ENCODE results near the gene OXNAD1.

Gene OXNAD1

GRCh38 chr3:16316847-16317560, 52.0 kb downstream of the OXNAD1 start:
- no peak overlapping the region for H3K4me3 ChIP-seq (ENCODE audit: low read depth, low read length)

GRCh38 chr3:16317561-16317945, 52.5 kb downstream of the OXNAD1 start:
- TF ChIP-seq, protein P1, sequence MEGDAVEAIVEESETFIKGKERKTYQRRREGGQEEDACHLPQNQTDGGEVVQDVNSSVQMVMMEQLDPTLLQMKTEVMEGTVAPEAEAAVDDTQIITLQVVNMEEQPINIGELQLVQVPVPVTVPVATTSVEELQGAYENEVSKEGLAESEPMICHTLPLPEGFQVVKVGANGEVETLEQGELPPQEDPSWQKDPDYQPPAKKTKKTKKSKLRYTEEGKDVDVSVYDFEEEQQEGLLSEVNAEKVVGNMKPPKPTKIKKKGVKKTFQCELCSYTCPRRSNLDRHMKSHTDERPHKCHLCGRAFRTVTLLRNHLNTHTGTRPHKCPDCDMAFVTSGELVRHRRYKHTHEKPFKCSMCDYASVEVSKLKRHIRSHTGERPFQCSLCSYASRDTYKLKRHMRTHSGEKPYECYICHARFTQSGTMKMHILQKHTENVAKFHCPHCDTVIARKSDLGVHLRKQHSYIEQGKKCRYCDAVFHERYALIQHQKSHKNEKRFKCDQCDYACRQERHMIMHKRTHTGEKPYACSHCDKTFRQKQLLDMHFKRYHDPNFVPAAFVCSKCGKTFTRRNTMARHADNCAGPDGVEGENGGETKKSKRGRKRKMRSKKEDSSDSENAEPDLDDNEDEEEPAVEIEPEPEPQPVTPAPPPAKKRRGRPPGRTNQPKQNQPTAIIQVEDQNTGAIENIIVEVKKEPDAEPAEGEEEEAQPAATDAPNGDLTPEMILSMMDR (IDR thresholded peaks at IDR 0.05; ENCODE audit: low read depth, low read length) = no peak
- no peak overlapping the region for H3K4me3 ChIP-seq (ENCODE audit: low read depth, low read length)

More at GRCh38 chr3:16316847-16317560, 52.0 kb downstream of the OXNAD1 start:
- TF ChIP-seq, protein P1 (IDR thresholded peaks at IDR 0.05; ENCODE audit: low read depth, low read length) = no peak

DNA sequence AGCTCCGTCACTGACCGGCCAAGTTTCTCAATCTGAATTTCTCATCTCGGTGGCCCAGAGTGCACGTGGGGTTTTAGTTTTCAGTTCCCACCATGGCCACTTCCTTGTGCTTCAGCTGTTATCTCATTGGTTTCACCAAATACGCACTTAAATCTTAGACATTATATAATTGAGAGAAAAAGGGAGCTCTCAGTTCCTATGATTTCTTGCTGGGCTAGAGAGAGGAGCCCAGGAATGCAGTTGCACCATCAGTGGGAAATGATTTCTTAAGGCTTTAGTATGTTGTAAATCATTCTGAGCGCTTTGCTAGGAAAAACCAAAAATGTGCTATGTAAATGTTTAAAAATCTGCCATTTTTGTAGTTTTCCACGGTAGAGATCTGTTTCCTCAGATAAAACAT, 53.2 kb downstream of the OXNAD1 start:
- no peak overlapping the region for H3K4me3 ChIP-seq (ENCODE audit: low read depth, low read length)
- TF ChIP-seq, protein P1 (IDR thresholded peaks at IDR 0.05; ENCODE audit: low read depth, low read length) = no peak

- TF ChIP-seq, protein P1 (IDR thresholded peaks at IDR 0.05; ENCODE audit: low read depth, low read length) = no peak
- no peak overlapping the region for H3K4me3 ChIP-seq (ENCODE audit: low read depth, low read length)
These were observed 54.3 kb downstream of the OXNAD1 start for GRCh38 chr3:16319307-16319706.

DNA sequence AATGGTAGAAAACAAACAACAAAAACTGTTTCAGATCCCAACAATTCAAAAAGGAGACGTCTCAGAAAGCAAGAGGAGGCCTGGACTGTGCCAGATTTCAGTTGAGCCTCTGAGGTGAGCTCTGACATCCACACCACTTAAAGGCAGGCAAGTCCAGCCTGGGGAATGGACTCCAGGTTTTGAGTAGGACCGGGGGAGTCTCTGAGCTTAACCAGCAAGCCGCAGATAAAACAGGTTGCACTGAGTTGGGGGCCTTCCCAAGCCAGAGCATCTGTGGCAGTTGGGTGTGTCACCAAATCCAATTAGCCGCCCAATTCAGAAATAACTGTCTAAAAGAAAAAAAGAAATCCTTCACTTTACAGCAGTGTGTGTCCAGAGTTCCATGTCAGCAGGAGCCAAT, 54.7 kb downstream of the OXNAD1 start:
- no peak overlapping the region for H3K4me3 ChIP-seq (ENCODE audit: low read depth, low read length)
- TF ChIP-seq, protein P1 (IDR thresholded peaks at IDR 0.05; ENCODE audit: low read depth, low read length) = no peak

DNA sequence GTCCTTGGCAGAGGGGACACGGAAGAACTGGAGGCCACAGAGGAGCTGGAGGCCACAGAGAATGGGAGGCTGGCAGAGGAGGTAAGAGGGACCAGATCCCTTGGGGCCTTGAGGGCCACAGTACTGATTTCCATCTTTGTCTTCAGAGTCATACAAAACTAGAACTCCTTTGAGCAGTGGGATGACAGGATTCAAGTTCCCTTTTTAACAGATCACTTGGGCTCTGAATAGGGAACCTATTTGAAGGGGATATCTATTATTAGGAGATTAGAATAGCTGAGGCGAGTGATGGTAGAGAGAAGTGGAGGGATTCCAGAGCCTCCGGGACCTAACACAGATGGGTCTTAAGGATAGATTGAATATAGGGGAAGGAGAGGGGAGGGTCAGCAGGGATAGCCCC, 55.7 kb downstream of the OXNAD1 start:
- H3K4me3 ChIP-seq (ENCODE audit: low read depth, low read length) = no peak overlapping the region
- TF ChIP-seq, protein P1 (IDR thresholded peaks at IDR 0.05; ENCODE audit: low read depth, low read length) = no peak

DNA sequence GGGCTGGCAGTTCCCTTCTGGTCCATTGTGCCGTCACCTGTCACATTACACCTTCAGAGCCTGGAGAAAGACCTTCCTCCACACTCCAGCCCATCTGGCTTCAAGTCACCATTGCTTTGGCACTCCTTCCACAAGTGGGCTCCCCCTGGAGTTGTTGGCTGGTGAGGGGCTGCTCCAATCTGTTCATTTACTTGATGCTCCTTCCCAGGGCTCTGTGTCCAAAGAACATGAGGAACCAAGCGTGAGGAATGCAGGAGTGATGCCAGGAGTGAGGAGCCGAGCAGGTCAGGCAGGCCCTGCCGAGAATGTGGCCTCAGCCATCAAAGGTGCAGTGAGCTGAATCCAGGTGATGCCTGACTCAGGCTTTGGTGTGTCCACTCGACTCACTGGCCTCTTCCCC, 57.2 kb downstream of the OXNAD1 start:
- TF ChIP-seq, protein P1 (IDR thresholded peaks at IDR 0.05; ENCODE audit: low read depth, low read length) = no peak
- H3K4me3 ChIP-seq (ENCODE audit: low read depth, low read length) = no peak overlapping the region
